Astrocyte (in vitro differentiated cells and primary cell): Measurements from ENCODE around the gene C2.

Experiments used
- CTCF ChIP-seq: IDR thresholded peaks from 2 replicates; pipeline ENCODE4 v1.5.1; 2011; ENCODE audit warnings: low read depth, mild to moderate bottlenecking, inconsistent platforms, low read length, moderate library complexity; ENCODE audit not compliant: insufficient read depth
- EZH2 ChIP-seq: IDR thresholded peaks from 2 replicates; pipeline ENCODE4 v1.6.1; 2012; ENCODE audit warnings: mild to moderate bottlenecking, low read length, inconsistent platforms; ENCODE audit not compliant: insufficient read depth

- TF ChIP-seq CTCF (peak; percentile 45), EZH2 (no peak)
Observed at GRCh38 chr6:31888276-31889258, 39.0 kb upstream of the C2 start.
